HepG2 (cell line): ENCODE results near the gene ZMYM1. TPM values are rescaled to one million over a fixed set of nuclear protein-coding genes. Genes with fewer than 3 reads are reported as not detected.

Experiments
- ATF7-NPFF ChIP-seq: sonication (generic); formaldehyde crosslinking; IDR thresholded peaks from 2 replicates; pipeline ENCODE4 v1.8.1; 2023; ENCODE audit warnings: mild to moderate bottlenecking, low read depth, missing genetic modification reagents, moderate library complexity
- ATRX ChIP-seq: sonication (generic); formaldehyde crosslinking; IDR thresholded peaks from 2 replicates; pipeline ENCODE4 v1.4.0; 2020; ENCODE audit warnings: missing genetic modification reagents, borderline replicate concordance
- CBX2 ChIP-seq, 2 experiments: fragments of 200-600 bp in 1 of 2; sonication (generic); formaldehyde crosslinking in 1 of 2; IDR thresholded peaks; 2 replicates each; pipeline versions ENCODE4 v1.7.0 to v1.8.1; 2018 to 2022; ENCODE audit warnings: low read depth in 2 of 2, low read length in 1 of 2, mild to moderate bottlenecking in 1 of 2, missing genetic modification reagents in 1 of 2
- CSRNP2 ChIP-seq: sonication (generic); formaldehyde crosslinking; conservative IDR thresholded peaks from 2 replicates; pipeline ENCODE4 v1.8.0; 2022; ENCODE audit warnings: low read depth, missing genetic modification reagents
- FOXK1 ChIP-seq: sonication (generic); formaldehyde crosslinking; IDR thresholded peaks from 2 replicates; pipeline ENCODE4 v1.4.0; 2020; ENCODE audit warnings: low read depth, missing genetic modification reagents, borderline replicate concordance
- GRHL1 ChIP-seq: sonication (generic); formaldehyde crosslinking; conservative IDR thresholded peaks from 2 replicates; pipeline ENCODE4 v1.8.0; 2022; ENCODE audit warnings: missing genetic modification reagents
- HHEX ChIP-seq: IDR thresholded peaks from 2 replicates; pipeline ENCODE4 v1.6.1; 2016; ENCODE audit warnings: control low read depth
- HOXA9 ChIP-seq: sonication (generic); formaldehyde crosslinking; IDR thresholded peaks from 2 replicates; pipeline ENCODE4 v1.8.1; 2022; ENCODE audit warnings: missing genetic modification reagents, mild to moderate bottlenecking, moderate library complexity, borderline replicate concordance
- KAT2B ChIP-seq: fragments of 150-350 bp; IDR thresholded peaks from 2 replicates; pipeline ENCODE4 v1.6.1; 2014; ENCODE audit warnings: low read depth, low read length, borderline replicate concordance
- MYNN ChIP-seq: sonication (generic); formaldehyde crosslinking; IDR thresholded peaks from 2 replicates; pipeline ENCODE4 v1.4.0; 2020; ENCODE audit warnings: mild to moderate bottlenecking, low read depth, missing genetic modification reagents
- NR2F1 ChIP-seq, 2 experiments: fragments of 450-650 bp in 1 of 2; formaldehyde crosslinking in 1 of 2; IDR thresholded peaks; 2 replicates each; pipeline versions ENCODE4 v1.5.0 to v1.6.1; 2016 to 2020; ENCODE audit warnings: mild to moderate bottlenecking in 1 of 2, missing compliant biosample characterization in 1 of 2, missing genetic modification reagents in 1 of 2, moderate library complexity in 1 of 2
- POLR2AphosphoS5 ChIP-seq: IDR thresholded peaks from 2 replicates; pipeline ENCODE4 v1.6.1; 2012; ENCODE audit warnings: low read depth, low read length
- SAP130 ChIP-seq: IDR thresholded peaks from 2 replicates; pipeline ENCODE4 v1.6.1; 2016; ENCODE audit warnings: low read depth
- SMC3 ChIP-seq: IDR thresholded peaks from 2 replicates; pipeline ENCODE4 v1.6.1; 2011; ENCODE audit warnings: low read length, improper control_type of control experiment
- SMYD3 ChIP-seq: sonication (generic); formaldehyde crosslinking; IDR thresholded peaks from 2 replicates; pipeline ENCODE4 v1.8.1; 2023; ENCODE audit warnings: mild to moderate bottlenecking, missing genetic modification reagents
- SNAPC5 ChIP-seq: sonication (generic); formaldehyde crosslinking; IDR thresholded peaks from 2 replicates; pipeline ENCODE4 v1.8.1; 2023; ENCODE audit warnings: mild to moderate bottlenecking, missing genetic modification reagents, borderline replicate concordance
- SRY ChIP-seq: sonication (generic); formaldehyde crosslinking; IDR thresholded peaks from 2 replicates; pipeline ENCODE4 v1.8.0; 2022; ENCODE audit warnings: mild to moderate bottlenecking, missing genetic modification reagents
- TAF1 ChIP-seq: sonication (generic); formaldehyde crosslinking; IDR thresholded peaks from 2 replicates; pipeline ENCODE4 v1.4.0; 2020; ENCODE audit warnings: missing genetic modification reagents
- TRIM24 ChIP-seq: sonication (generic); formaldehyde crosslinking; IDR thresholded peaks from 2 replicates; pipeline ENCODE4 v1.8.0; 2022; ENCODE audit warnings: mild to moderate bottlenecking, missing genetic modification reagents
- ZBTB7B ChIP-seq: sonication (generic); formaldehyde crosslinking; IDR thresholded peaks from 2 replicates; pipeline ENCODE4 v1.4.0; 2020; ENCODE audit warnings: missing genetic modification reagents
- ZNF496 ChIP-seq: sonication (generic); formaldehyde crosslinking; IDR thresholded peaks from 2 replicates; pipeline ENCODE4 v1.8.1; 2023; ENCODE audit warnings: mild to moderate bottlenecking, moderate library complexity, missing genetic modification reagents; ENCODE audit not compliant: insufficient replicate concordance
- polyA plus RNA-seq, 8 experiments: library from polyadenylated mRNA; depleted of rRNA in 3 of 8; stranded (reverse) in 7 of 8; unstranded in 1 of 8; fragments of >200 nt; fragmentation: Illumina TruSeq in 4 of 8; extraction: Trizol in 4 of 8; gene quantifications; 2 replicates each; pipeline versions ENCODE4 v1.2.1 to v1.2.3, GENCODE V29; 2011 to 2016; ENCODE audit warnings: low read depth in 4 of 8, missing spikeins in 1 of 8, mixed read lengths in 1 of 8; ENCODE audit not compliant: insufficient read depth in 1 of 8
- total RNA-seq, 5 experiments: library from RNA; depleted of rRNA; stranded (reverse); fragments of >200 nt; fragmentation: Illumina TruSeq; extraction: Trizol; gene quantifications; 2 replicates each; pipeline ENCODE4 v1.2.3, GENCODE V29; 2016; ENCODE audit warnings: low read depth in 1 of 5
- TF ChIP-seq, protein P1 (sequence below): sonication (generic); formaldehyde crosslinking; IDR thresholded peaks from 2 replicates; pipeline ENCODE4 v1.4.0; 2020; ENCODE audit warnings: mild to moderate bottlenecking, missing genetic modification reagents
- TF ChIP-seq, protein P2 (sequence below): sonication (generic); formaldehyde crosslinking; IDR thresholded peaks from 2 replicates; pipeline ENCODE4 v1.8.0; 2022; ENCODE audit warnings: mild to moderate bottlenecking, missing genetic modification reagents, moderate library complexity

The ZMYM1 gene
- total and polyA plus RNA-seq, 2 of the 13 experiments (the other 11 are each of a cell fraction or from before 2014, with no cell fraction given): 10.0 to 16.2 TPM

DNA sequence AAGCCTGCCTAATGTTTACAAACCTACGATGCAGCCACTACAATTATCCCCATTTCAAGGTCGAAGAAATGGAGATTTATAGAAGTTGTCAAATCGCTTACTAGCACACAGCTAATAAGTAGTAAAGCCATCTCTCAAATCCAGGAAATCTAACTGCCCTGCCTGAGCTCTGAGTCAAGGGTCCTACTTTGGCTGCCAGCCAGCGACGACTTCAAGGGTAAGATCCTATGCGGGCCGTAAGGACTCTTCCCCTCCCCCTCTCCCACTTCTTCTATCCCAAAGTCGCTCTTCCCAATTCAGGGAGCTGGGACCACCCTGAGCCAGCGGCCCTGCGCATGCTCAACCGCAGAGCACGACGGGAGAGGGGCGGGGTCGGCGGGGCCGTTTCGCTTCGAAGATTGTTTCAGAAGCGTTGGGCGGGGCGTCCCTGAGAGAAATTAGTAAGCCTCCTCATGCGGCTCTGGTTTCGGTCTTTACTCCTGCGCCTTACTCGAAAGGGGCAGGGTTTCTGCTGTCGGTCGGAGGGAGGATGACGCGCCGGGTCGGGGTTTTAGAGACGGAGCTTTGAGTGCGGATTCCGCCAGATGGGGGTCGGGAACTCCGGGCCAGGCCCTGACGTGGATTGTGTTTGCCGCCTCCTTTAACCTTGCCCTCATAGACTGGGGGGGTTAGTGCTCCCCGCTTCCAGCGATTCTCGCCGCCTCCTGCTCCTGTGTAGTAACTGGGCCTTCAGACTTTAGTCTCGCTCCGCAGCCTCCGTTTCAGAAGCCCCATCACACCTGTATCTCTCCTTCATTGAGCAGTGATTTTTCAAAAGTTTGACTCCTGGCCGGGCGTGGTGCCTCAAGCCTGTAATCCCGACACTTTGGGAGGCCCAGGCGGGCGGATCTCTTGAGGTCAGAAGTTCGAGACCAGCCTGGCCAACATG is at the start of gene ZMYM1 (continued):
- TF ChIP-seq CSRNP2 (CRISPR knock-in tag) (no peak), POLR2AphosphoS5 (peak; percentile 88), ZNF496 (CRISPR knock-in tag) (no peak), HOXA9 (CRISPR knock-in tag) (no peak), KAT2B (no peak), ATF7-NPFF (peak; percentile 14; the same call in 1 of the 2 replicates), CBX2 (IDR thresholded peaks at IDR 0.05; ENCODE audit: low read depth, low read length) (no peak), CBX2 (CRISPR knock-in tag; IDR thresholded peaks at IDR 0.05; ENCODE audit: low read depth) (no peak), SMYD3 (CRISPR knock-in tag) (no peak), TAF1 (peak; percentile 66), SRY (peak; percentile 72; the same call in 1 of the 2 replicates), ZBTB7B (peak; percentile 79), NR2F1 (CRISPR knock-in tag; IDR thresholded peaks at IDR 0.05) (no peak), FOXK1 (no peak), TRIM24 (CRISPR knock-in tag) (no peak), SAP130 (CRISPR knock-in tag) (peak; percentile 84), ATRX (CRISPR knock-in tag) (no peak), GRHL1 (CRISPR knock-in tag) (no peak), HHEX (no peak), SMC3 (no peak), SNAPC5 (CRISPR knock-in tag) (no peak), MYNN (CRISPR knock-in tag) (no peak)
- TF ChIP-seq, protein P1, sequence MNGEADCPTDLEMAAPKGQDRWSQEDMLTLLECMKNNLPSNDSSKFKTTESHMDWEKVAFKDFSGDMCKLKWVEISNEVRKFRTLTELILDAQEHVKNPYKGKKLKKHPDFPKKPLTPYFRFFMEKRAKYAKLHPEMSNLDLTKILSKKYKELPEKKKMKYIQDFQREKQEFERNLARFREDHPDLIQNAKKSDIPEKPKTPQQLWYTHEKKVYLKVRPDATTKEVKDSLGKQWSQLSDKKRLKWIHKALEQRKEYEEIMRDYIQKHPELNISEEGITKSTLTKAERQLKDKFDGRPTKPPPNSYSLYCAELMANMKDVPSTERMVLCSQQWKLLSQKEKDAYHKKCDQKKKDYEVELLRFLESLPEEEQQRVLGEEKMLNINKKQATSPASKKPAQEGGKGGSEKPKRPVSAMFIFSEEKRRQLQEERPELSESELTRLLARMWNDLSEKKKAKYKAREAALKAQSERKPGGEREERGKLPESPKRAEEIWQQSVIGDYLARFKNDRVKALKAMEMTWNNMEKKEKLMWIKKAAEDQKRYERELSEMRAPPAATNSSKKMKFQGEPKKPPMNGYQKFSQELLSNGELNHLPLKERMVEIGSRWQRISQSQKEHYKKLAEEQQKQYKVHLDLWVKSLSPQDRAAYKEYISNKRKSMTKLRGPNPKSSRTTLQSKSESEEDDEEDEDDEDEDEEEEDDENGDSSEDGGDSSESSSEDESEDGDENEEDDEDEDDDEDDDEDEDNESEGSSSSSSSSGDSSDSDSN (CRISPR knock-in tag): peak; percentile 56
- TF ChIP-seq, protein P2, sequence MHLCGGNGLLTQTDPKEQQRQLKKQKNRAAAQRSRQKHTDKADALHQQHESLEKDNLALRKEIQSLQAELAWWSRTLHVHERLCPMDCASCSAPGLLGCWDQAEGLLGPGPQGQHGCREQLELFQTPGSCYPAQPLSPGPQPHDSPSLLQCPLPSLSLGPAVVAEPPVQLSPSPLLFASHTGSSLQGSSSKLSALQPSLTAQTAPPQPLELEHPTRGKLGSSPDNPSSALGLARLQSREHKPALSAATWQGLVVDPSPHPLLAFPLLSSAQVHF (CRISPR knock-in tag): no peak
